Gastroesophageal sphincter (tissue), 4 donors: ENCODE data around the gene KCNC3. TPM values are rescaled to one million over a fixed set of nuclear protein-coding genes. Genes with fewer than 3 reads are reported as not detected.

Experiments
- ATAC-seq: fragments of 150-250 bp; one replicate; pipeline ENCODE4 v1.9.1; 2016; ENCODE audit warnings: mild to moderate bottlenecking, moderate library complexity
- H3K27ac ChIP-seq, 4 donors: fragments of 200-600 bp; sonication (generic) in 3 of 4; 1 replicate in 3 of 4; 2 replicates in 1 of 4; pipeline ENCODE4 v1.5.1; 2016 to 2019
- H3K27me3 ChIP-seq: fragments of 200-600 bp; sonication (generic); one replicate; pipeline ENCODE4 v1.5.1; 2019
- H3K36me3 ChIP-seq, 2 donors: fragments of 200-600 bp; sonication (generic); one replicate each; pipeline ENCODE4 v1.5.1; 2019; ENCODE audit warnings: control low read depth in 1 of 2
- H3K4me1 ChIP-seq, 3 donors: fragments of 200-600 bp; sonication (generic); 1 replicate in 2 of 3; 2 replicates in 1 of 3; pipeline ENCODE4 v1.5.1; 2016 to 2019; ENCODE audit warnings: control low read depth in 2 of 3
- H3K4me3 ChIP-seq, 2 donors: fragments of 200-600 bp; sonication (generic); one replicate each; pipeline ENCODE4 v1.5.1; 2019; ENCODE audit warnings: mild to moderate bottlenecking in 1 of 2, moderate library complexity in 1 of 2
- H3K9me3 ChIP-seq, 3 donors: fragments of 200-600 bp; sonication (generic); one replicate each; pipeline ENCODE4 v1.5.1; 2017 to 2019; ENCODE audit warnings: control low read depth in 2 of 3
- EP300 ChIP-seq: sonication (generic); formaldehyde crosslinking; IDR thresholded peaks from one replicate; pipeline ENCODE4 v1.6.1; 2017; ENCODE audit warnings: antibody characterized with exemption, mild to moderate bottlenecking
- POLR2A ChIP-seq, 2 donors: fragments of 450-650 bp; IDR thresholded peaks; one replicate each; pipeline ENCODE4 v1.6.1; 2017; ENCODE audit warnings: antibody characterized with exemption in 2 of 2, mild to moderate bottlenecking in 2 of 2, moderate library complexity in 1 of 2
- POLR2AphosphoS5 ChIP-seq: sonication (generic); formaldehyde crosslinking; IDR thresholded peaks from one replicate; pipeline ENCODE4 v1.6.1; 2017; ENCODE audit warnings: antibody characterized with exemption
- WGBS, 2 donors: methylation state at CpG; one replicate each; pipeline ENCODE4 v1.1.5; 2018; ENCODE audit warnings: low coverage in 1 of 2; 5-methylcytosine and 5-hydroxymethylcytosine counted together
- total RNA-seq, 4 donors: library from RNA; depleted of rRNA; stranded (reverse); fragments of >200 nt; gene quantifications; one replicate each; pipeline ENCODE4 v1.1.0, GENCODE V29; 2016
- TF ChIP-seq, protein P1 (sequence below), 4 experiments: fragments of 200-600 bp in 2 of 4; fragments of 450-650 bp in 2 of 4; sonication (generic) in 1 of 4; IDR thresholded peaks; one replicate each; pipeline ENCODE4 v1.5.1; 2017 to 2019; ENCODE audit warnings: antibody characterized with exemption in 4 of 4, mild to moderate bottlenecking in 2 of 4, moderate library complexity in 2 of 4

Gene KCNC3
- total RNA-seq, 4 donors from 2014 or later = 0.16 to 0.67 (median 0.58) TPM; not detected in 1

DNA sequence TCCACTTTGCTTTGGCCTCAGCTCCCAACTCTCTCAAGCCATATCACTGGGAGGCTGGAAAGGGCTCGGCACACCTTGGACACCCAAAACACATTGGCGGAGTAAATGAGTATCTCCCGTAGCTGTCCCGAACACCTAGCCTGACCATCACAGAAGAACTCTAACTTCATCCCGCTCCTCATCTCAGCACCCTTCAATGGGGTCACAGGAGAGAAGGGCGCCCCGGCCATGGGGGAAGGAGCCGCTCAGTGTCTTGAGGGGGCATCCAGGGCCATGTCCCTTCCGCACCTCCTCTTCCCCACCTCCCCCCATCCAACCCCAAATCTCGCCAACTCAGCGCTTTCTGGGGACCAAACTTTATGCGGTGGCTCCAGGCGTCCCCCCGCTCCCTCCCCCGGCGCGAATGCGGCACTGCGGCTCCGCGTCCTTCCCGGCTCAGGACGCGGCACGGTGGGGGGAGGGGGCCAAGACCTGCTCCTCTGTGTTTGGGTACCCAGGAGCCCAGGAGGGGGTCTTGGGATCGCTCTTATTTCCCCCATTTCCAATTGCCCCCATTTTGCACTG lies 3.0 kb downstream of the KCNC3 start:
- whole genome bisulfite sequencing, 2 donors = 2% methylated on average over 6 of the region's 26 CpGs; no CpG with 5 or more reads in 1 of the 2 donors
- TF ChIP-seq, protein P1, sequence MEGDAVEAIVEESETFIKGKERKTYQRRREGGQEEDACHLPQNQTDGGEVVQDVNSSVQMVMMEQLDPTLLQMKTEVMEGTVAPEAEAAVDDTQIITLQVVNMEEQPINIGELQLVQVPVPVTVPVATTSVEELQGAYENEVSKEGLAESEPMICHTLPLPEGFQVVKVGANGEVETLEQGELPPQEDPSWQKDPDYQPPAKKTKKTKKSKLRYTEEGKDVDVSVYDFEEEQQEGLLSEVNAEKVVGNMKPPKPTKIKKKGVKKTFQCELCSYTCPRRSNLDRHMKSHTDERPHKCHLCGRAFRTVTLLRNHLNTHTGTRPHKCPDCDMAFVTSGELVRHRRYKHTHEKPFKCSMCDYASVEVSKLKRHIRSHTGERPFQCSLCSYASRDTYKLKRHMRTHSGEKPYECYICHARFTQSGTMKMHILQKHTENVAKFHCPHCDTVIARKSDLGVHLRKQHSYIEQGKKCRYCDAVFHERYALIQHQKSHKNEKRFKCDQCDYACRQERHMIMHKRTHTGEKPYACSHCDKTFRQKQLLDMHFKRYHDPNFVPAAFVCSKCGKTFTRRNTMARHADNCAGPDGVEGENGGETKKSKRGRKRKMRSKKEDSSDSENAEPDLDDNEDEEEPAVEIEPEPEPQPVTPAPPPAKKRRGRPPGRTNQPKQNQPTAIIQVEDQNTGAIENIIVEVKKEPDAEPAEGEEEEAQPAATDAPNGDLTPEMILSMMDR (IDR thresholded peaks at IDR 0.05) = no peak
- no peak for TF ChIP-seq POLR2A (IDR thresholded peaks at IDR 0.05)
- no peak for TF ChIP-seq EP300
- TF ChIP-seq POLR2AphosphoS5 = no peak
- Histone ChIP-seq H3K9me3 (no peaks in the 10 kb centered on the region), H3K4me3 (no peak overlapping the region), H3K27me3 (peaks cover 72% of the 10 kb centered on the region), H3K4me1 (peaks cover 0 to 50% (median 25%) of the 10 kb centered on the region in 3 donors), H3K27ac (no peak overlapping the region), H3K36me3 (no peaks in the 10 kb centered on the region)
- no peak for ATAC-seq

DNA sequence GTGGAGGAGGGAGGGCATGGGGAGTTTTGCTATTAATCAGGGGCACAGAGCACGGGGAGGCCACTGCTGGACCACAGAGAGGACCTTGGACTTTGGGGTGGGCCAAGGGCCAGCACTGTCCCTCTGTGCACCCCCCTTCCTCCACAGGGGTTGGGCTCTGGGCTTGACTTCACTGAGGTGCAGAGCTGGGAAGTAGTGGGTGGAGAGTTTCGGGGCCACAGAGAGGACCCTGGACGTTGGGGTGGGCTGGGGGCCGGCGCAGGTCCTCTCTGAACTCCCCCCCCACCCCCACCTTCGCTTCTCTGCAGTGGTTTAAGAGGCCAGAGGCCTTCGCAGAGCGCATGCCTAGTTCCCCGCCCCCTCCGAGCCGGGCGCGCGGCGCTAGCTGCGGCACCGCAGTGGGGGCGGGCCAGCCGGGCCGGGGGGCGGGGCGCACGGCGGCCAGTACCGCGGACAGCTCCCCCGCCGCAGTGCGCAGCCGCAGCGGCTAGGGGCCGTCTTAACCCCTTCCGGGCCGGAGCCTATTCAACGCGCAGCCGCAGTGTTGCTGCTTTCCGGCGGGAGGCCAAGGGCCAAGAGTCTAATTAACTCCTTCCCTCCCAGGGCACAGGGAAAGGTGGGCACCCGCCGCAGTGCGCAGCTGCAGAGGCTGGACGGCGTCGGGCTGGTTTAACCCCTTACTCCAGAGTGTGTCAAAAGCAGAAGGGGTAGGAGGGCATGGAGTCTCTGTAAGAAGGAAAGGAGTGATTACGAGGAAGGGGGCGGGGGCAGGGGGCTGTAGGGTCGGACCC lies 3.7 kb downstream of the KCNC3 start:
- Histone ChIP-seq H3K27me3 (peaks cover 72% of the 10 kb centered on the region), H3K27ac (no peak overlapping the region), H3K9me3 (no peaks in the 10 kb centered on the region), H3K4me3 (no peak overlapping the region), H3K36me3 (no peaks in the 10 kb centered on the region), H3K4me1 (peaks cover 0 to 43% (median 18%) of the 10 kb centered on the region in 3 donors)
- 0% methylated on average over 1 to 10 of the region's 48 CpGs for WGBS, 2 donors
- TF ChIP-seq, protein P1 (IDR thresholded peaks at IDR 0.05) = no peak
- no peak for TF ChIP-seq POLR2AphosphoS5
- TF ChIP-seq POLR2A (IDR thresholded peaks at IDR 0.05) = no peak
- TF ChIP-seq EP300 = no peak
- no peak for ATAC-seq

DNA sequence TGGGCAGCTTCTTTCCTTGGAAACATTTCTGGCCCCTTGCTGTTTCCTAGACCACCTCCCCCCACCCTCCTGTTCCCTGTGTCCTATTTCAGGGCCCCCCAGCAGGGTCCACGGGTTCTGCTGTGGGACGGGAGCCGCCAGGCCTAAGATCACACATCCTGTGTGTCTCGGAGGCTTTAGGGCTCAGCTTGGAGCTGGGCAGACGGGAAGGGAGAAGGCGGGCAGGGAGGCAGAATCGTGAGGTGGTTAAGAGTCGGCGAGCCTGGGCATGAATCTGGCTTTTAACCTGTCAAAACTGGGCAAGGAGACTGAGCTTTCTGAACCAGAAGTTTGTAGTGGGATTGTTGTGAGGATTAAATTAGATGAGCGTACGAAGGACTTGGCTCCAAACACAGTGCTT lies 4.8 kb downstream of the KCNC3 start:
- Histone ChIP-seq H3K9me3 (no peaks in the 10 kb centered on the region), H3K27ac (no peak overlapping the region), H3K4me1 (peaks cover 0 to 32% (median 9%) of the 10 kb centered on the region in 3 donors), H3K36me3 (no peaks in the 10 kb centered on the region), H3K27me3 (peaks cover 72% of the 10 kb centered on the region), H3K4me3 (no peak overlapping the region)
- no peak for ATAC-seq
- 12 to 75% methylated on average over 2 to 4 of the region's 11 CpGs for WGBS, 2 donors
- TF ChIP-seq, protein P1 (IDR thresholded peaks at IDR 0.05) = no peak
- no peak for TF ChIP-seq POLR2AphosphoS5
- TF ChIP-seq POLR2A (IDR thresholded peaks at IDR 0.05) = no peak
- TF ChIP-seq EP300 = no peak

DNA sequence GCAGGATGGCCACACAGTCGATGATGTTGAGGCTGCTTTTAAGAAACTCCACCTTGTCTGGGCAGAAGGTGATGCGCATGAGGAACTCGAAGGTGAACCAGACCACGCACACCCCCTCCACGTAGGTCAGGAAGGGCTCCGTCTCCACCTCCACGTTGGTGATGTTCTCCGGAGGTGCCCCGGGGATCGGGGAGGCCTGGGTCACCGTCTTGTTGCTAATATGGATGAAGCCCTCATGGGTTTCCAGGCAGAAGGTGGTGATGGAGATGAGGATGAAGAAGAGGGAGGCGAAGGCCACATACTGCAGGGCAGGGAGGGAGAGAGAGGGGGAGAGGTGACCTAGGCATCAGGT lies 5.4 kb downstream of the KCNC3 start:
- ATAC-seq = no peak
- TF ChIP-seq, protein P1 (IDR thresholded peaks at IDR 0.05) = no peak
- TF ChIP-seq EP300 (no peak), POLR2A (IDR thresholded peaks at IDR 0.05) (no peak), POLR2AphosphoS5 (no peak)

More for the DNA sequence above, 5.4 kb downstream of the KCNC3 start:
- no peak overlapping the region for H3K27ac ChIP-seq
- H3K4me3 ChIP-seq = no peak overlapping the region
- WGBS, 2 donors = 93% methylated on average over 3 of the region's 12 CpGs; no CpG with 5 or more reads in 1 of the 2 donors
- peaks cover 73% of the 10 kb centered on the region for H3K27me3 ChIP-seq
- H3K4me1 ChIP-seq = peaks cover 0 to 27% (median 9%) of the 10 kb centered on the region in 3 donors
- no peaks in the 10 kb centered on the region for H3K36me3 ChIP-seq
- H3K9me3 ChIP-seq = no peaks in the 10 kb centered on the region
